Activated CD4-positive, alpha-beta T cell treated with anti-CD3 and anti-CD28 coated beads, Interleukin-10, Interleukin-2, amounts not matched to agents 100 ng/mL and 50 ng/mL, durations not matched to agents 16 hours and 8 hours (primary cell): ENCODE measurements around the gene TSPO2.
"Not testable (repeated sequence)": the region's sequence is repeated elsewhere in the genome, so short reads cannot be mapped to it uniquely, and the experiment has no call there.

Experiments used
- DNase-seq: peaks from one replicate; pipeline ENCODE4 v3.0.0-alpha.2; 2020

Gene TSPO2, protein sequence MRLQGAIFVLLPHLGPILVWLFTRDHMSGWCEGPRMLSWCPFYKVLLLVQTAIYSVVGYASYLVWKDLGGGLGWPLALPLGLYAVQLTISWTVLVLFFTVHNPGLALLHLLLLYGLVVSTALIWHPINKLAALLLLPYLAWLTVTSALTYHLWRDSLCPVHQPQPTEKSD

DNA sequence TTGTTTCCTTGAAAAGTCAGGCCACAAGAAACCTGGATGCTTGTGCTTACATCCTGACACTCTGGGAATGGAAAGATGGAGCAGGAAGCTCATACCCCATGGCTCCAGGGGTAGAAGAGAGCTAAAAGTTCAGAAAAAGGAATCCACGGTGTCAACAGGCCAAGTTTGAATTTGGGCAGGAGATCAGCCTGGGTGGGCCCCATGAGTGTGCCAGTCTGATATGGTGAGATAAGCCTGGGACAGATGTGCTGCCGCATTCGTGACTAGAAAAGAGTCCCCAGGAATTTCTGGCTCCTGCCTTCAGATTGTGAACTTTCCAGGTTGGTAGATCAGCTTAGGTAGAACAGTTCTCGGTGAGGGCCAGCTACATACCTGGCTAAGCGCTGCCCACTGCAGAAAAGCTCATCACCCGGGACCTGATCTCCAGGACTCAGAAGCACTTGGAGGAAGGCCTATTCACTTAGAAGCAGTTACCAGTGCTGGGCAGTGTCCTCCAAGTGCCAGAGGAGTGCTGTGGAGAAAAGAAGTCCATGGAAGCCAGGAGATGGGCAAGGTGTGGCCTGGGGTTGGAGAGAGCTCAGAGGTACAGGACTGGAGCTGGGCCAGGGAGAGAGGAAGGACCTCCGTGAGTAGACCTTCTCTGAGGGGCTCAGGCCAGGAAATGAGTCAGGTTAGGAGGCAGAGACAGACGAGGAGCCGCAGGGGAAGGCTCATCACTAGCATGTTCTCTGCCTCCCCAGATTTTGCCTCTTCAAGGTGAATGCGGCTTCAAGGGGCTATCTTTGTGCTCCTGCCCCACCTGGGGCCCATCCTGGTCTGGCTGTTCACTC lies at the start of gene TSPO2:
TSPO2 (plus strand) TSS at position 242 of the 830 bp plus-strand sequence; CDS start at position 761, 519 bp downstream.
- DNase-seq = no peak

DNA sequence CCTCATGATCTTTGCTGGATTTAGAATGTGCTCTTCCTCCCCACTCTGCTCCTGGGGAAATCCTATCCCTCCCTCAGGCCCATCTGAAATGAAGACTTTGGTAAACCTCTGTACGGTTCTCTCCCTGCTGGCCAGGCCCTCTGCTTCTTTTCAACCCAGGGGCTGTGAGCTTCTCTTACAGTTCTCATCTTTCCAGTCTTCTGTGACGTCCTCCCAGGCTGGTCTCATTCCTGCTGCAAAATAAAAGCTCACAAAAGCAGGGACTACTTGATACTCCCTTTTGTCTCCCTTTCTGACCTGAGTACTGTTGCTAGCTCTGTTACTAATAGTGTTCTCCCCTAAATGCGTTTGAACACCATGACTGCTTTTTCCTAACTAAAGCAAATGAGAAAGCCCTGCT lies 49.5 kb upstream of the TSPO2 start:
- no peak for DNase-seq

DNA sequence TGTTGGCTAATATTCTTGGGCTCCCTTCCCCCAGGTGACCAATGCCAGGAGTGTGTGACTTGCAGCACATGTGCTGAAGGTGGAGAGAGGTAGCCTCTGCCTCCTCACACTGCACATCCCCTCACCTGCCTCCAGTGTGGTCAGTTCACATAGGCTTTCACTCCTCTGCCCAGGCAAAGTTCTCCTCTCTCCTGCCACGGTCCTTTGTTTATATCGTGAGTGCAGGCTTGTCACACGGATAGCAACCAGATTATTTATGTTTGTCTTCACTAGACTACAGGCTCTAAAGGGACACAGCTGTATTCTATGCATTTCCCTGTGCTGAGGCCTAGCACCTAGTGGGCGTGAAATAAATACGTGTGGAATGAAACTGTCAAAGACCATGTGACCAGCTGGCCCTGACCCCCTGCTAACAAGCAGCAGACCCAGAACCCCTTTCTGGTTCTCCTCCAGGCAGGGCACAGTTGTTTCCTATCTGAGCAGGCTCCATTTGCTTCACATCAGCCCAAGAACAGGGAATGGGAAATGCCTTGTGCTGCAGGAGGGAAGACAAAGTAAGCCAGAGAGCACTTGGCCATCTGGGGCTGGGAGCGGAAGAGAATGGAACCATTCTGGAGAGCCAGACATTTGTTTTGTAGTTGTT lies 45.6 kb upstream of the TSPO2 start:
- no peak for DNase-seq

DNA sequence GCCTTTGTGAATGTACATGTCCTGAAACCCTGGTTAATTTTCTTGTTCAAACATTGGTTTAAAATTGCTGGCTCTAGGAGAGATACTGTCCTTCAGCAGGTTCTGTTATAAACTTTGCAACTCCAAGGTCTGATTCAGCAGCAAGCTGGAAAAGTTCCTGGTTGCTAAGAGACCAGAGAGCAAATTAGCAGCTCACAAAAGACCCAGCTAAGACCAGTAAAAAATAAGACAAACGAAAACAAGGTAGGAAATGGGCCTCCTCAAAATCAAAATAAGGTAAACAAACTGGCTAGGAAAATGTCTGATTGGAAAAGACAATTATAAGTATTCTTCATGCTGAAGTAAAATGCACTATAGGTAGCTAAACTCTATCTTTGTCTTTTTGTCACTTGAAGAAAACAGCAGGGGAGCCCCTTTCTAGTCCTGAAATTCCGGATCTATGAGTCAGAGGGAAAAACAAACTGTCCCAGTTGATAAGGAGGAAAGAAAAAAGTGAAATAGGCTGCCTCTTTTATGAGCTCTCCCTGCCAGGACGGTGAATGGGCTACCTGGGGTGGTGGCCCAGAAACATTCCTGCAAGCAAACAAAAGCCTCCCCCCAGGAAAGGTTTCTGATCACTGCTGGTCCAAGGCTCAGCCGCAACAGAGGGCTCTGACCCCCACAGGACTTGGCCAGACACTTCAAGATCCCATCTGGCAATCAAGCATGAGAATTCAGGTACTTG lies 44.9 kb upstream of the TSPO2 start:
- DNase-seq = no peak

DNA sequence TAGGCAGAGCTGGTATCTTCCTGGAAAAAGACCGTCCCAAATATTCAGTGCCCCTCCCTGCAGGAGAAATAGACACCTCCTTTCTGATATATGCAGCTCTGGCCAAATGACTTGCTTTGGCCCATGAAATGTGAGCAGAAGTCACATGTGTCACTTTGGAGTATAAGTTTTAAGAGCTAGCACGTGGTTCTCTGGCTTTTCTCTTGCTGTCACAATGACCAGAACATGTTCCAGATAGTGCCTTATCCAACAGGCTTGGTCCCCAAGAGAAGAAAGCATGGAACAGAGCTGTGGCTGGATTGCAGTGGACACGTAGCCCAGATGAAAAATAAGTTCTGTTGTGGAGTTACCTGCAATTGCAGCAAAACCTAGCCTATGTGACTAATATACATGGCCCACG lies 43.6 kb upstream of the TSPO2 start:
- DNase-seq = no peak

DNA sequence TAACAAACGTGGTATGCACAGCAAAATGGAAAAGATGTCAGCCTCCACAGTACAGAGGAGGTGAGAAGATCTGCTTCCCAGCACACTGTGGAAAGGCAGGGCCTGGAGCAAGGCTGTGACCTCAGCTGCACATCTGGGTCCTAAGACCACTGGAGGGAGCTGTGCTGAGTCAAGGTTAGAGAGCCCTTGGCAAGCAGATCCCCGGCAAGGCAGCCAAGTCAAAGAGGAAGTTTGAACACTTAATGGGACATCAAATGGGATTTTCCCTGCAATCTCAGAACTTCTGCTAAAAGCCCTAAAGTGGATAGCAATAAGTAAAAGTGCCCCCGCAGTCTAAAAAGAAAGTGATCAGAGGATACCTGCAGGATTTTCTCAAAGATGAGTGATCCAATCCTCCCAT lies 42.7 kb upstream of the TSPO2 start:
- peak; percentile 13 for DNase-seq

DNA sequence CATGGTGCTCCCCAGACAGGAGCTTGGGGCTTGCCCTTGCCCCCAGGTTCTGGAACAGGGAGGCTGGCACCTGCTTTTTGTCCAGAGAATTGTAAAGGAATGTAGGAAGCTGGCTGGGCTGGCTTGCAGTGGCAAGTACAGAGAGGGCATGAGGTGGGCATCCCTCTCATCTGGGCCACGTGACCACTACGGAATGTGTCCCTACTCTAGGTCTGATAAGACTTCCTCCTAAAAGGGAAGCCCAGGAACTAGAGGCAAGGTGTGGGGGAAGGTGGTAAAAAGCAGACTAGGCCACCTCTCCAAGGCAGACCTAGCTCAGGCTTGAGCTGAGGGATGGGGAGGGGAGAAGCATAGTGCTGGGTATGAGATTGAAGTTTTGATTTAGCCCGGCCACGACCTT lies 42.0 kb upstream of the TSPO2 start:
- no peak for DNase-seq

DNA sequence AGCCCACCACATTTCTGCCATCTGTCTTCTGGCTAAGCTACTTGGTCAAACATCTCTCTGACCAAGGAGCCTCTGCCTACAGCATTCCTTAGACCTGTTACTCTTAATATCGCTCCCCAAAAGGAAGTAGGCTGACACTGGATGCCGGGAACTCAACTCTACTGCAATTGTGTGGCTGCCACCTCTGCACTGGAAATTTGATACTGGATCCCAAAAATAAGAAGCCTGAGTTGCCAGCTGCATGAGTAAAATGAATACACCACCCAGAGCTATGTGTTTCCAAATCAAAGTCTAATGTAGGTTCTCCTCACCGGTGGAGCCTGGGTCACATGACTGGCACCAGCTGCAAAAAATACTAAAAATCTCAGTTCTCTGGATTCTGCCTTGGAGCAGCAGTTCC lies 40.1 kb upstream of the TSPO2 start:
- no peak for DNase-seq

DNA sequence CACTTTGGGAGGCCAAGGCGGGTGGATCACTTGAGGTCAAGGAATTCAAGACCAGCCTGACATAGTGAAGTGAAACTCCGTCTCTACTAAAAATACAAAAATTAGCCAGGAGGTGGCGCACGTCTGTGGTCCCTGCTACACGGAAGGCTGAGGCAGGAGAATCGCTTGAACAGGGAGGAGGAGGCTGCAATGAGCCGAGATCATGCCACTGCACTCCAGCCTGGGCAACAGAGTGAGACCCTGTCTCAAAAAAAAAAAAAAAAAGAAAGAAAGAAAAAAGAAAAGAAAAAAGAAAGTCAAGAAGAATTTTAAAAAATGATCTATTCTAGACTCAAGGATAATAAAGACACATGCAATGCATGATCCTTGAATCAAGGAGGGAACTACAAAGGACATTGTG lies 36.0 kb upstream of the TSPO2 start:
- peak; percentile 73 for DNase-seq

DNA sequence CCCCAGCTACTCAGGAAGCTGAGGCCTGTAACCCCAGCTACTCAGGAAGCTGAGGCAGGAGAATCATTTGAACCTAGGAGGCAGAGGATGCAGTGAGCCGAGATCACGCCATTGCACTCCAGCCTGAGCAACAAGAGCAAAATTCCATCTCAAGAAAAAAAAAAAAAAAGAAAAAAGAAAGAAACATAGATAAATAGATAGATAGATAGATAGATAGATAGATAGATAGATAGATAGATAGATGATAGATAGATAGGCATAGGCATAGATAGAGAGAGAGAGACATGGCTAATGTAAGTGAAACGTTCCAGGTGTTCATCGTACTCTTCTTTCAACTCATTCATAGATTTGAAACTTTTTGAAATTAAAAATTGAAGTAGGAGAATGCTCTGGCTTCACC lies 35.3 kb upstream of the TSPO2 start:
- DNase-seq = not testable (repeated sequence)

DNA sequence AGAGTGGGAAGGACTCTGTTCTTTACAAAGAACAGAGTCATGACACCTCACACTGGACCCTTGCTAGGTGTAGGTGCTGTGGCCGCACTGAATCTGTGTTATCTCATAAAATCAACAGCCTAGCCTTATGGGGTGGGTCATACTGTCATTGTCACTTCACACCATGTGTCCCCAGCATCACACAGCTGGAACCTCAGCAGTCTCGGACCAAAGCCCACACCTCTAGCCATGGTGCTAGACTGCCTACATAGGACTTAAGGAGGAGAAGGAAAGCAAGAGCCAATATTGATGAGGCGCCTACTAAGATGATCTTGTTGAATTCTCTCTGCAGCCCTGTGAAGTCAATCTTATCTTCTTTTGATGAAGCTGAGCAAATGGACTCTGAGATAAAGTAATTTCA lies 34.3 kb upstream of the TSPO2 start:
- no peak for DNase-seq

DNA sequence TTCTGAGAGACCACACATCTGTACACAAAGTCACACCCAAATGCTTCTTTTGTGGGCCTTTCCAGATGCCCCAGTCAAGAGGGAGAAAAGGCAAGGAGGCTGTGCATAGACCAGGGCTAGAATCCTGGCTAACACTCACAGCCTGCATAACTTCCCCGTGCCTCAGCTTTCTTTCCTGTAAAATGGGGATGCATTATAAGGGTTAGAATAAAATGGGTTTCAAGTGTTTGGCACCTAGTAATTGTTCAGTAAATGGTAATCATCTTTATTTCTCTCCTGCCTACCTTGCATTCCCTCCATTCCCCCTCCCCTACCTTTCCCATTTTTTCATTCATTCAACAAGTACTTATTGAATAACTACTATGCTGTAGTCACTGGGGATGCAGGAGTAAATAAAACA lies 32.6 kb upstream of the TSPO2 start:
- no peak for DNase-seq

DNA sequence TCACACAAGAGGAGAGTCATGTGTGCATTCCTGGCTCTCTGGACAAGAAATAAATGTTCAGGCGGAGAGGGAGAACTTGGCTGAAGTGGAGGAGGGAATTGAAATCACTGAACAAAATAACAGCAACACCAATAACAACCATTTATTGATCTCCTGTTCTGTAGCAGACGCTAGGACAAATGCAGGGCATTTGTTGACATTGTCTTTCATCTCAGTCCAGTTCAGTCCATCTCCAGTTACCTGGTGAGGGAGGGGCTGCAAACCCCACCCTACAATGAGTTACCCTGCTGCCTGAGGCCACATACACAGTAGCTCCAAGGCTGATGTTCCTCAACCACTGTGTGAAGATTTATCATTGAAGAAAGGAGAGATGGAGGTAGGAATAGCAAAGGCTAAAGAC lies 30.6 kb upstream of the TSPO2 start:
- DNase-seq = no peak

DNA sequence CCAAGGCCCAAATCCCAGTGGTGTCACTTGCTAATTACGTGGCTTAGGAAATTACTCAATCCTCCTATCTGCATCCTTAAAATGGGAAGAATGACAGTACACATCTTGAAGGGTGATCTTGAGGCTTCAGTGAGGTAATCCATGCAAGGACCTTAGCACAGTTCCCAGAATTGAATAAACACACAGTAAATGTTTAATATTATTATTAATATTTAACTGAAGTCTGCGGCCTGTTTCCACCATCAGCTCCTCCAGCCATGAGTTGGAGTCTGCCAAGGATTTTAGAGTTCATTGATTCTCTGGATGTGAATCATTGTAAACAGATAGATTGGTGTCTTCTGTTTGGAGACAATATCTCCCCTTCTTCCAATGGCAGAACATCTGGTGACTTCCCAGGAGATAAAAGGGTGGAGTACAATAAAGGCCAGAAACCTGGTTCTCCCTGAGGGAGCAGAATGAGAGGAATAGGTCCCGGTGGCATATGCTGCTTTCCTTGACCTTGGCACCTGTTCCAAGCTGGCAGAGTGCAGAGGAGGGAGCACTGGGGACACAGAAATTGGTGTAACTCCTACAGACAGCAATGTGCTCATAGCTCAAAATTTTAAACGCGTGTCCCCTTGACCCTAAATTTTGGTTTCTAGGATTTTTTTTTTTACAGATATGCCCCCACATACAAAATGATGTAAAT lies 28.7 kb upstream of the TSPO2 start:
- DNase-seq = no peak

DNA sequence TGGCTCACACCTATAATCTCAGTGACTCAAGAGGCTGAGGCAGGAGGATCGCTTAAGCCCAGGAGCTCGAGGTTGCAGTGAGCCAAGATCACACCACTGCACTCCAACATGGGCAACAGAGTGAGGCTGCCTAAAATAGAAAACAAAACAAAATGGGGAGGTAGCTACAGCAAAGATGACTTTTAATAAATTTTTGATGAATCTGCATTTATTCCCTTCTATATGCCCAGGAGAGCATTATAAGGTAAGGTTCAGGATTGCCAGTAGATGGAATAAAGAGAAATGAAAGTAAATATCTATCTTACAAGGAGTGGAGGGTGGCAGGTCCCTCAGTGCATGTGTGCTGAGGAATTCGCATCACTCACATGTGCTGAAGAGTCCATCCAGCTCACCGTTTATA lies 27.5 kb upstream of the TSPO2 start:
- DNase-seq = no peak

DNA sequence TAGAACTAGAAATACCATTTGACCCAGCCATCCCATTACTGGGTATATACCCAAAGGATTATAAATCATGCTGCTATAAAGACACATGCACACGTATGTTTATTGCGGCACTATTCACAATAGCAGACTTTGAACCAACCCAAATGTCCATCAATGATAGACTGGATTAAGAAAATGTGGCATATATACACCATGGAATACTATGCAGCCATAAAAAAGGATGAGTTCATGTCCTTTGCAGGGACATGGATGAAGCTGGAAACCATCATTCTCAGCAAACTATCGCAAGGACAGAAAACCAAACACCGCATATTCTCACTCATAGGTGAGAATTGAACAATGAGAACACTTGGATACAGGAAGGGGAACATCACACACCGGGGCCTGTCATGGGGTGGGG lies 26.4 kb upstream of the TSPO2 start:
- not testable (repeated sequence) for DNase-seq

DNA sequence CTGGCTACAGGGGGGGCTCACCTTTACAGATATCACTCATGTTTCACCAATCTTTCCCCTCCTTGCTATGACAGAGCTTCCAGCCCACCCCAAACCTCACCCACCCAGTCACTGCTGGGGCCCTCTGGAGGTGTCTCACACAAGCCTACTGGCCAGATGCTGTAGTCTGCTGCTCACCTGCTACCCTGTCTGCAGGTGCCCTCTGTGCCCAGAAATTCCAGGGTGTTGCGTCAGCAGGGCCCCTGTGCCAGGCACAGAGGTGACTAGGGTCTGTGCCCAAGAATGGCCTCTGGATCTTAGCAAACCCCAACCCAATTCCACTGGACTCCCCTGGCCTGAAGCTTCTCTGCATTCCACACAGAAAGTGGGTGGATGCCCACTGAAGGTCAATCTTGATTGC lies 24.6 kb upstream of the TSPO2 start:
- DNase-seq = no peak

DNA sequence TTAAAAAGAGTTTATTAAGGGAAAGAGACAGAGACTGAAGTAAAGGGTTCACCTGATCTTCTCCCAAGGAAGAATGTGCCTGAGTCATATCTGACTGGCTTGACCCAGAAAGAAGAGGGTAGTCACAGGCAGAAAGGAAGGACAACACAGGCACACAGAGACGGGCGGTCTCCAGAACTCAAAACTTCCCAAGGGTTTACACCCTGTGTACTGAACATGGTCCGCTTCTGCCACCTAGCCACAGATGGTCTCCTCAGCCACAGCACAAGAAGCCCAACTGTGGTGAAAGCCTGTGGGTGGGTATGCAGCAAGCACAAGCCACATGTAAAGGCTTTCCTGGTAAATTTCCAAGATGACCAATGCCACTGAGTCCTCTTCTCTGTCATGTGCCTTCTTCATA lies 20.4 kb upstream of the TSPO2 start:
- no peak for DNase-seq

DNA sequence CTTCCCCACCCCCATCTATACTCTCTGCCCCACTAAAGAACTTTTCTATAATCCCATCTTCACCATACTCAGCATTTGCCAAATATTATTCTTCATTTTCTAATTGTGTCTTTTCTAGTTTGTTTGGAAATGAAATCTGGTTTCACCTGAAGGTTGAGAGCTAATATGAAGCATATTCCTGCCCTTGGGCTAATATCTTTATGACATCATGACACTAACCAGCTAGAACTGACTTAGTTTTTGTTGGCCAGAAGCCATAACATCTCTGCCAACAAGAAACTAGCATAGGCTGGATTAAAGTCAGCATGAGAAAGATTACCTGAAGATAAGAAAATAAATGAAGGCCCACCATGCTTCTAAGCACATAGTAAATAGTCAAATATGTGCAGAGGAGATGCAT lies 20.0 kb upstream of the TSPO2 start:
- no peak for DNase-seq

DNA sequence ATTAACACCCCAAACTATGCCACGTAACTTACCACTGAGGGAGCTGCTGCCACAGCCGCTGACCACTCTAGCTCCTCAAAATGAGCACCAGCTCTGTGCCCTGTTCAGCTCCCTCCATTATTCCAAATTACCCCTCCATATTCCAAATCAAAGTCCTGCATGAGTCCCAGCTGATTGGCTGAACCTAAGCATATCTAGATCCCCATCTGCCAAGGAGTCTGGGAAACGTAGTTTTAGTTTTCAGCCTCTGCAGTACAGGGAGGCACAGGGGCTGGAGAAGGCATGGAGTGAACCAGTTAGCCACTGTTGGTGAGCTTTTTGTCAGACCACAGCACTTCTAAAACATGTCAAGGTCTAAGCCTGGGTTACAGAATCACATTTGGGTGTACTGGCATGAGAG lies 19.2 kb upstream of the TSPO2 start:
- no peak for DNase-seq

DNA sequence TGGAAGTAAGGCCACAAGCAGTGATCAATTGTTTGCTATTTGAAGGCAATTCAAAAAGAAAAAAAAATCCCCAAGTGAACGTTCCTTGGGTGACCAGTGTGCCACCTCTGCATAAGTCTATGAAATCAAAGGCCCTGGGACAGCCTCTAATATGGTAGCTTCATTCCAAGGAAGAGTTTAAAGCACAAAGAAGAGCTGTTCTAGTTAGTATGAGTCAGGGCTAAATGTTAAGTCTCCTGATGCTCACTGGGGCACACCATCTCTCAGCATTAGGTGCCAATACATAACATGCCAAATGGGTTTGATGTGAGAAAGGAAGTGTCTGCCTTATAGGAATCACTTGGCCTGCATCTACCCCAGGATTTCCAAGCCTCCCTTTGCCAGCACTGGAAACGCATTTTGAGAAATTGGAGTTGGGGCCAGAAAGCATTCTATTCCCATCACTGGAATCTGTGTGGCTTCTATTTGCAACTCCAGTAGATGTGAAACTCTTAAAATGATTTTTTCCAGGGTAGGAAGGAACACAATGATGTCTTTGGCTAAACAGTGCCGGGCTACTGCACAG lies 16.2 kb upstream of the TSPO2 start:
- no peak for DNase-seq

DNA sequence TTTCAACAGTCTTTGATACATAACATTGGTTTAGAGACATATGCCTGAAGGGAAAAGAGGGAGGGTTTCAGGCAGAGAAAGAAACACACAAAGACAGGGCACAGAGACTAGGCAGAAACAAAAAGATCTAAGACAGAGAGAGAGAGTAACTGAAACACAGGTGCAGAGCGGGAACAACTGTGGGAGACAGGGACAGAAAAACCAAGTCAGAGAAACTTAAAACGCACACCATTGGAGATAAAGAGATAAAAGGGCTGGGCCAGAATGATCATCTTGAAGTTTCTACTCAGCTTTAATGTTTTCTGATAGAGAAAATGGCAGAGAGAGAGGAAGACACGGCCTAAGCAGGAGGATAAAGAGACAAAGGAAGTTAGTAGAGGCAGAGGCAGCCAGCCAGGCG lies 15.0 kb upstream of the TSPO2 start:
- DNase-seq = no peak
